DMS53 treated with DMSO at 0.1 percent for 48 hours (cell line): ENCODE data around the gene IGFBP4.

Source experiments
- DNase-seq: peaks from one replicate; lab custom pipeline; 2025; ENCODE audit not compliant: unreplicated experiment; lab: John Stamatoyannopoulos, UW

IGFBP4 gene

DNA sequence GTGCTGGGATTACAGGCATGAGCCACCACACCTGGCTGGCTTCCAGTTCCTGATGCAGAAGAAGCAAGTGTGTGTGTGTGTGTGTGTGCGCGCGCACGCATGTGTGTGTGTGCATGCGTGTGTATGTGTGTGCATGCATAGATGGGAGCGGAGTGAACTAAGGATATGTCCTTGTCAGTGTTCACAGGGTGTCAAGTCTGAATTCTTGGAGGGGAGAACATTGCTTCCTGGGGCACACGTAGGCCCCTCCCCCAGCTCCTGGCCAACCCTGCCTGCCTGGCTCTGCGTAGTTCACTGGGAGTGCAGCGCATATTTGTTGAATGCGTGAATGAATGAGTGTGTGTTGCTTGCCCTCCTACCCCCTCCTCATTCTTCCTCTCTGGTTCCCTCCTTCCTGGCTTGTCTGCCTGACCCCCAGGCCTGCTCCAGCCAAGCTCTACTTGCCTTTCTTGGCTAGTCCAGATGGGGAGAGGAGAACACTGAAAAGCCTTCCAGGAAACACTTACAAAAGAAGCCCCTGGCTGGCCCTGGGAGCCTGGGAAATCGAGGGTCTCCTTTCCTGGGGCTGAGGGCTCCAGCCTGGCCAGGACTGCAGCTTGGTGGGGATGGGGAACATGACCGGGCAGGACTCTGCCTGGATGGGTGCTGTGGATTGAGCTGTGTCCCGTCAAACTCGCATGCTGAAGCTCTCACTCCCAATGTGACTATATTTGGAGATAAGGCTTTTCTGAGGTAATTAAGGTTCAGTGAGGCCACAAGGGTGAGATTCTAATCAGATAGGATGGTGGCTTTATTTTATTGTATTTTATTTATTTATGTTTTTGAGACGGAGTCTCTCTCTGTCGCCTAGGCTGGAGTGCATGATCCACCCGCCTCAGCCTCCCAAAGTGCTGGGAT, 27.9 kb downstream of the IGFBP4 start:
- no peak for DNase-seq

DNA sequence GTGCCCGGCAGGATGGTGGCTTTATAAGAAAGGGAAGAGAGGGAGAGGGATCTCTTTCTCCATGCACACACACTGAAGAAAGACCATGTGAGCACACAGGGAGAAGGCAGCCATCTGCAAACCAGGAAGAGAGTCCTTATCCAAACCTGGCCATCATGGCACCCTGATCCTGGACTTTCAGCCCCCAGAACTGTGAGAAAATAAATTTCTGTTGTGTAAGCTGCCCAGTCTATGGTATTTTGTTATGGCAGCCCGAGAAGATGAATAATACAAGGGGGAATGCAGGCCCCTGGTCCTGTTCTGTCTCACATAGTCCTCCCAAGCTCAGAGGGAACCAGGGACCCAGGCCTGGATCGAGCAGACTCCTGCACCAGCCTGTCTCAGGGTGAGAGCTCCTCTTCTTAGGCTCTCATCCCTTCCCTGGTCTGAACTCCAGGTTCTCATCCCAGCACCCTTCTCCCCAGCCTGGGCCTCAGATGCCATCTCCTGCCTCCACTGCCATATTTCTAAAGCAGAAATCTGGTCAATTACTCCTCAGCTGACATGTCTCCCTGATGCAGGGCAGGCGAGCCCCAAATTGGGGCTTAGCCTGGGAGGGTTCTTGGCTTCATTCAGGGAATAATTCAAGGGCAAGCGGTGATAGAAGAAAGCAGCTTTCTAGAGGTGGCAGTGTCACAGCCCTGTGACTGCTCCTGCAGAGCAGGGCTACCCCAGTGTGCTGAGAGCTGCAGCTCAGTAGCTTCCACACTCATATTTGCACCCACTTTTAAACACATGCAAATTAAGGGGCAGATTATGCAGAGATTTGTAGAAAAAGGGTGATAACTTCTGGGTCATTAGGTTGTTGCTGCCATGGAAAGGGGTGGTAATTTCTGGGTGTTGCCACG, 28.8 kb downstream of the IGFBP4 start:
- DNase-seq, result no peak

DNA sequence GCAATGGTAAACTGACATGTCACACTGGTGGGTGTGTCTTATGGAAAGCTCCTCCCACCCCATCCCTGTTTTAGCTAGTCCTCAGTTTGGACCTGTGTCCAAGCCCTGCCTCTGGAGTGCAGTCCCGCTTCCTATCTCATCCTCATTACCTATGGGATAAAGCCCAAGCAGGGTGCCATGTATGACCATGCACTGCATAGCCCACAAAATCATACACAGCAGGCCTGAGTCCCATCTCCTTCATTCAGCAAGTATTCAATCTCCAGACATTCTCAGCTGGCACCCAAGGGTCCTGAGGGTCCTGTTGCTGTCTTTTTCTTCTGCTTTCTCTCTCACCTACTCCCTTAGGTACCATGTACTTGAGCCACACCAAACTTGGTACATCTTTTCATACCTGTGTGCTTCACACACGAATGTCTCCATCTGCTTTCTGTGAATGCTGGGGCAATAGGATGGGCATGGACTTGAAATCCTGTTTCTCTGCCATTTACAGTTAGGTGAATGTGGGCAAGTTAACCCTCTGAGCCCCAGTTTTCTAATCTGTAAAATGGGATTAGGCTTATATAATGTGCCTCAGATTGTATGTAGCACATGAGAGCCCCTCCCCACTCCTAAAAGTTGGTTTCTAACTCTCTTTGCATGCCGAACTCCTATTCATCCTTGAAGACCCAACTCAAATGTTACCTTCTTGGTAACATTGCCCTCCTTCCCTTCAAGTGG, 29.6 kb downstream of the IGFBP4 start:
- DNase-seq, result no peak

DNA sequence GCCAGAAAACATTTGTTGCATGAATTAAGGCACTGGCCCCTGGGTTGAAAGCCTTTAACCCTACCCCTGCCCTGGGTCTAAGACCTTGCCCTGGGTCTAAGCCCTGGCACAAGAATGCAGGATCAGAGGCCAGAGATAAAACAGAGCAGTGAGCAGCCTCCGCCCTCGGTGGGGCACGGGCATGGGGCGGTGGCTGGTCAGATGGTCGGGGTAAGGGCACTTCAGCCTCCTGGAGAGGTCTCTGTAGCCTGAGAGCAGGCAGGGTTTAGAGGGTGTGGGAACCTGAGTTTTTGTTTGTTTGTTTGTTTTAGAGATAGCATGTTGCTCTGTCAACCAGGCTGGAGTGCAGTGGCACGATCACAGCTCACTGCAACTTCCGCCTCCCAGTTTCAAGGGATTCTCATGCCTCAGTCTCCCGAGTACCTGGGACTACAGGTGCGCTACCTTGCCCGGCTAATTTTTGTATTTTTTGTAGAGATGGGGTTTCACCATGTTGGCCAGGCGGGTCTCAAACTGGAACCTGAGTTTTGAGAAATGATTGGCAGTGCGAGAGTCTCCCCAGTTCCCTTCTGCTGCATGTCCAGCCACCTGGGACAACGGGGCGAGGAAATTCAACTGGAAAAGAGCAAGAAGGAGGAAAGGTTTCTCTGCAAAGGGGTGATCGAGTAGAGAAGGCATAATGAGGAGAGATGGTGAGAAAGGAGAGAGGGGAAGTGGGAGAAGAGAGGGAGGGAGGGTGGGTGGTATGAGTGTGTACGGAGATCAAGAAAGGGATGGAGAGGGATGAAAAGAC, 30.5 kb downstream of the IGFBP4 start:
- no peak for DNase-seq

DNA sequence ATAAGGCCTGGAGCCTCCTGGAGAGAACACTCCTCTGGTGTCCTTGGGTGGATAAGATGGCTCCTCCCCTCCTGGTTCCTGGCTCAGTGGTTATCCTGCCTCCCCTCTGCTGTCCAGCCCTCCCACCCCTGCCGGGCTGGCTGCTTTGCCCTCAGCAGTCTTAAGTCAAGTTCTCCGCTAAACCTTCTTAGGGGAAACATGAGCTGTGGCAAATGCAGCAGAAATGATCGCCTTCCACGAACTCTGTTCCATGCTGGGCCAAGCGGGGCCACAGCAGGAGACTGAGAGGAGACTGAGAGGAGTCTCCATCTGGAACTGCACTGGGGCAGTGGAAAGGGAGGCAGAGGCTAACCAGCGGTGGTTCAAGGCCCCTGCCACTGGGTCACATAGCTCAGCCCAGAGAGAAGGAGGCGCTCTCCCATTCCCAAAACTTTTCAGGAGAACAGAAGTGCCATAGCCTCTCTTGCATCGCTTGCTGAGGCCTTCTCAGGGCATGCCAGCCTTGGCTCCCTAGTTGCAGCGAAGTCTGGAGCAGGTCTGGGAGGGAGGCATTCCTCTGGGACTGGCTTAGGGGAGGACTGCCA, 31.3 kb downstream of the IGFBP4 start:
- no peak for DNase-seq

DNA sequence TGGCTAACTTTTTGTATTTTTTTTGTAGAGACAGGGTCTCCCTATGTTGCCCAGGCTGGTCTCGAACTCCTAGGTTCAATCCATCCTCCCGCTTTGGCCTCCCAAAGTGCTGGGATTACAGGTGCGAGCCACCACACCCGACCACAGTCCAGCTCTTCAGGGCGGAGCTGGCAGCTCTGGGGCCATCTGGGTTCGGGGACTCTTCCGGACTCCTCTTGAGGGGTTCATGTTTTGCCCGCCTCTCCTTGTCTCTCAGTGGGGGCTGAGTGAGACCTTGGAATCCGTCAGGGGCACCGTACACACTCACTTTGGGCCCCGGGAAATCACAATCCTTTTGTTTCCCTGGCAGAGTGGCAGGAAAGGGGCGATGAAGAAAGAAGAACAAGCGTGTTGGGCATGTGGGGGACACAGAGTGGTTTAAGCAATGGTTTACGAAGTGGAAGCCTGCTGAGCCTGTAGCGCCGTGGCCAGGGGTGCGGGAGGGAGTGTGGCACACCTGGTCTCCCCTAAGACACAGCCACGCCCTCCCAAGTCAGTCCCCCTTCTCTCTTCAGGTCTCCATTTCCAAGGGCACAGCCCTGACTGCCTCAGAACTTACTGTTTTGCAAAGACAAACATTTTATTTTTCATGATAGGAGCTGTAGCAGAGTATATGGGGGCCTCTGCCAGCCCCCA, 32.1 kb downstream of the IGFBP4 start:
- DNase-seq, result no peak

DNA sequence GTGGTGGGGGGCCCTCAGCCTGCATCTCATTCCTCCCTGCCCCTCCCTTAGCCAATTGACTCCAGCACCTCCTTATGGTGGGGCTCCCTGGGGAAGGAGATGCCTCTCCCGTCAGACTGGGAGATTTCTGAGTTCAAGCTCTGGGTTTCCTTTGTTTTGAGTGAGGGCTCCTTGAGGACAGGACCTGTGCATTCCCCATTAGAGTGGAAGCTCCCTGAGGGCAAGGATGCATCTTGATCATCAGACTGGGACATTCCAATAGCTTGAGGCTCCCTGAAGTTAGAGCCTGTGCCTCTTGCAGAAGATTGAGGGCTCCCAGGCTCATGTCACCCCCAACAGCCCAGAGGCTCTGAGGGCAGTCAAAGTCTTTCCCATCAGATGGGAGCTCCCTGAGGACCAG, 34.5 kb downstream of the IGFBP4 start:
- DNase-seq, result no peak

DNA sequence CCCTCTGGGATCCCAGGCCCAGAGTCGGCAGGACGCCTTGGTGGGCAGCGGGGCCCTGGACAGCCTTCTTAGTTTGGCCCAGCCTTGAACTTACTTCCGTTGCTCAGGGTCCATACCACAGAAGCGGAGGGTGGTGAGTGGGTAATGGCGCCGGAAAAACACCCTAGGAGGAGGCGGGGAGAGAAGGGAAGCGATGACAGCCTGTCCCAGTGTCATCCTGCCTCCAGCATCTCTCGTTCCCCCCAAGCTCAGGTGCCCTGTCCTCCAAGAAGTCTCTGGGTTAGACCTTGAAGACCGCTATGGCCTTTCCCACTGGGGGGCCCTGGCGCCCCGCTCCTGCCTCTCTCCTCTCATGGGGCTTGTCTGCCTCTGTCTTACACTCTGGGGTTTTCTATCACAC, 35.2 kb downstream of the IGFBP4 start:
- DNase-seq, result no peak

DNA sequence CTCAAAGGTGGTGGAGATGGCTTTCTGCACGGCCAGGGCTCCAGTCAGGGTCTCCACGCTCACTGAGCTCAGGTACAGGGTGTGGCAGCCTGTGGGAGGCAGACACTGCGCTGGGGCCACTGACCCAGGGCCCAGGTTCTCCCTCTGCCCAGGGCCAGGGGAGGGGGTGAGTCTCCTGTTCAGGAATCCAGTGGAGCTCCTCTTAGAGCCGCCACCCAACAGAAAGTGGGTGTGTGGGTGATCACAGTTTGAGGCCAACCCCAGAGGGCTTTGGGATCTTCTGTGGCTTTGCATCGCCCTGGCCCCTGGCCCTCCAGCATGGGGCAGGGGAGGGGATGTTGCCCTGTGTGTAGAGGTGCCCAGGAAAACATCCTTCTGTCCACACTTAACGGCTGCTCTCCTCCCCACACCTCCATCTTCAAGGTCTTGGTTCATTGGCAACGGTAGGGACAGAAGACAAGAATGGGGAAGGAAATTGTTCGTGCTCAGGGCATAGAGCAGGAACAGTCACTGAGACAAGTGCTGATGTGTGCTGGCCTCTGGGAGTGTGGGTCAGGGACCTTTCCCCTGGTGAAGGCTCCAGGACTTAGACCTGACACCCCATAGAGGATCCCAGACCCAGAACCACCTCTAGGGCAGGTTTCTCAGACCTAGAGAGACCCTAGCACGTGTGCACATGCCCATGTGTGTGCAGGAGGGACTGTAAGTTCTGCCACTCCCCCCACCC, 36.7 kb downstream of the IGFBP4 start:
- DNase-seq, result no peak

DNA sequence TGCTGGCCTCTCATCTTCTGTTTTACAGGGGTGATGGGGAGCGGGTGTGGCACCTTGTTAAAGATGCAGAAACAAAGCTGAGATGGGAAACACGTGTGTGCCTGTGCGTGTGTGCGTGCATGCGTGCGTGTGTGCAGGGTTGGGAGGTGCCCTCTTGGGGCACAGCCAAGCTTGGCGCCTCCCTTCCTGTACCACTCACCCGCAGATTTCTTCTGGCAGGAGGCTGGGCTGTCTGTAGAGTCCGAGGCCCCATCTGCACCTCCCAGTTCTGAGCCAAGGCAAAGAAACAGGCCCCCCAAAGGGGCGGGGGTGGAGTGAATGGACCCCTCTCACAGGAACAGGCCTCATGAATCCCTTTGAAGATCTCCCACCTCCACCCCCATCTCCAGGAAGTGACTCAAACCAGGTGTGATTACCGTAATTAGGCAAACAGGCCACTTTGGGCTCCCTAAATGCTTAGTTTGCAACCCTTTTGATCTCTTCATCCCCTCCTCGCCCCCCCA, 37.3 kb downstream of the IGFBP4 start:
- DNase-seq, result no peak

DNA sequence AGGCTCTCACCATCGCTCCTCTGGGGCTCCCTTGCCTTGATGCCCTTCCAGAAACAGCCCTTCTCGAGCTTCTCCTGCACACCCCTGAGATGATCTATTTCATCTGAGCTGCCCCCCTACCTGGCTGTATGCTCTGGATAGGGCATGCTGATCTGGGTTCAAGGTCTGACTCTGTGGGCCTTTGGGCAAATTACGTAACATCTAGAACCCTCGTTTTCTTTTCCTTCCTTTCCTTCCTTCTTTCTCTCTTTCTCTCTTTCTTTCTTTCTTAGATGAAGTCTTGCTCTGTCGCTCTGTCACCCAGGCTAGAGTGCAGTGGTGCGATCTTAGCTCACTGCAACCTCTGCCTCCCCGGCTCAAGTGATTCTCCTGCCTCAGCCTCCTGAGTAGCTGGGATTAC, 37.9 kb downstream of the IGFBP4 start:
- no peak for DNase-seq

DNA sequence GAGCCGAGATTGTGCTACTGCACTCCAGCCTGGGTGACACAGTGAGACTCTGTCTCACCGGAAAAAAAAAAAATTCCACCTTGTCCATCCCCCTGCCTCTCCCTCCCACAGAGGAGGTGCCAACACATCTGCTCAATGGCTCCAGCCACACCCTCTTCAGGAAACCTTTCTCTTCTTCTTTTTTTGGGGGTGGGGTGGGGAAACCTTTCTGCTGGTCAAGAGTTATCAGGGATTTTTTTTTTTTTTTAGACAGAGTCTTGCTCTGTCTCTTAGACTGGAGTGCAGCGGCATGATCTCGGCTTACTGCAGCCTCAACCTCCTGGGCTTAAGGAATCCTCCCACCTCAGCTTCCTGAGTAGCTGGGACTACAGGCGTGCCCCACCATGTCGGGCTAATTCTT, 39.5 kb downstream of the IGFBP4 start:
- no peak for DNase-seq

DNA sequence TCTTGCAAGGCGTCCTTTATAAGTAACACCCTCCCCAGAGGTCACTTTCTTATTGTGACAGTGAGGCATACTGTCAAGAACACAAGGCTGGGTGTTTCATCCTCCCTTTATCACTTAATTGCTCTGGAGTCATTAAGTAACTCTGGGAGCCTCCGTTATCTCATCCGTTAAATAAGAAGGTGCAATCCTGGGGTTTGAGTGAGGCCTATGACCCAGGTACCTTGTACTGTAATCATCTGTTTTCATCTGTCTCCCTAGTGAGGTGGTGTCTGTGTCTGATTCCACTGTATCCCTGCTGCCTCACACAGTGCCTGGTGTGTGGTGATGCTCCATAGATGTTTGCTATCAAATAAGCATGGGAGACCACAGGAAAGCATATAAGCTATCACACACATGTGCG, 40.4 kb downstream of the IGFBP4 start:
- no peak for DNase-seq

DNA sequence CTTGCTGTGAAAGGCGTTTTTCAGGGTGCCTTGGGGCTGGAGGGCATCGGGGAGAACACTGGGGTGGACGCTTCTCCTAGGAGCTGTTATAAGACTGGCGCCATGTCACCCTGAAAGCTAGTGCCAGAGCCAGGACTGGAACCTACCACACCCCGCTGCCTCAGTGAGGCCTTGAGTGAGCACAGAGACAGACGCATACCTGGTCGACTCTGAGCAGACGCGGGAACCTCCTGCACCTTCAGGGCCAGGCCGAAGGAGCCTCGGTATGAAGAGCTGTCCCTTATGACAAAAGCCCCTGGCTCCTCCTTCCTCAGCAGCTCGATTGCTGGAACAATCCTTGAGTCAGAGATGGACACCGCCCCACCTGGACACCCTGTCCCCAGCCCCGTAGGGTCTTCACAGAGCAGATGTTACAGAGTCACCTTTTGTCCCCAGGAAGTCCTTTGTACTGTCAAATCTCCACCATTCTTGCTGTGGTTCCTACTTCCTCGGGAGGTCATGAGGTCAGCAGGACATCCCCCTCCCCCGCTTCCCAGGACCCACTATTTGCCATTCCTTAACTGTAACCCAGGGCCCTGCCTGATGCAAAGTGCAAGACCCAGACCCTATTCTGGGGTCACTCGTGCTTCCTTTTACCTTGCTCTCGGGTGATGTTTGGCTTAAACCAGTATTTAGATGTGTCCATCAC, 41.2 kb downstream of the IGFBP4 start:
- no peak for DNase-seq

DNA sequence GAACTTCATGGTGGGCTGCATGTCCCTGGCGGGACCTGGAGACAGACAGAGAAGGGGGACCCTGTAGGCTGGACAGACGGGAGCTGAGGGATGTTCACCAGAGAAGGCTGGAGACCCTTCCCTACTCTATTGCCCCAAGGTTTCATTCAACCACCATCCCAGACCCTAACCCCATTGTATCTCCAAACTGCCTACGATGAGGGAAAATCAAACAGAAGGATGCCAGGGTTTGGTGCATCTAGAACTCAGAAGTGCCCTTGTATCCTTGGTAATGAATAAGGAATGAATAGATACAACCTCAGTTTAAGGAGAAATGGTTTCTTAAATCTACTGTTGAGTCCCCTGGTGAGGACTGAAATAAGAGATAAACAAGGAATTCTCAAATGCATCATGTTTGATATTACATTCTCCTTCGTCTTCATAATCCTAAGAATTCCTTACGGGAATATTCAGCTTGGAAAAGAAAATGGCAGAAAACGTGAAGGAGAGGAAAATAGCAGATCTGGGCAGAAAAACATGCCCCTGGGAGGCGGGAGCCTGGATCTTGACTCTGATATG, 41.8 kb downstream of the IGFBP4 start:
- no peak for DNase-seq

DNA sequence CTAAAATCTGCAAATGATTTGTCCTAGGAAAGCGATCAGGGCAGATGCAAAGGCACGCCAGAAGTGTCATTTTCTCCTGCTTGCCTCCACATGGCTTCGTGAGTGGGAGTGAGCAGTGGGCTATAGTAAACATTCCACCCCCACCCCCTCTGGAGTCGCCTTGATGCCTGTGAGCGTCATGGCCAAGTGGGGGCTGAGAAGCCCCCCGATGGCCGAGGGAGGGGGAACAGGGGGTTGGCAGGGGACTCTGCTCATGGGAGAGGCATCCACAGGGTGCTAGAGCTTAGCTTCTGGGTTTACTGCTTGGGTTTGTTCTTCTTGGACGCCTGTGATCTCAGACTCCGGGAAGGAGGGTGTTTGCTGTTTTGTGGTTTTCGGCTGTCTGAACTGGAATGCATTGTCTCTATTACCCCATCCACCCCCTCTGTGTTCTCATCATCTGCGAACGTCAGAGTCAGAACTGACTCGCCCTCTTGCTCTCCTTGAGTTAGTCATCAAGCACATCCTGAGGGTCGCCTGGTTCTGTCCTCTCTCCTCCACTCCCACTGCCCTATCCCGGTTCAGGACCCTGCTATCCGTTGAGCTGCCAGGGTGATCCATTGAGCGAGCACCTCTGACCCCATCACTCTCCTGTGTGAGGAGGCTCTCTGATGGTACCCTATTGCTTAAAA, 42.7 kb downstream of the IGFBP4 start:
- DNase-seq, result no peak
